ENCODE results near the gene ULK4.

The ULK4 gene

GRCh38 chr3:41450416-41451231, 511.3 kb downstream of the ULK4 start (continued):
- TF ChIP-seq ZNF518A (tag by site-specific recombination; conservative IDR thresholded peaks at IDR 0.05; ENCODE audit: low read depth) (0 out of 2 replicates have a peak, but pooled peaks have one; percentile 15), TRIM28 (IDR thresholded peaks at IDR 0.05; ENCODE audit: borderline replicate concordance, low read length) (peak; percentile 79), ZBTB7A (tag by site-specific recombination; IDR thresholded peaks at IDR 0.05; ENCODE audit: low read depth) (no peak), ZNF488 (tag by site-specific recombination; IDR thresholded peaks at IDR 0.05) (no peak), ZNF830 (tag by site-specific recombination; IDR thresholded peaks at IDR 0.05; ENCODE audit: low read depth) (no peak), ZNF16 (tag by site-specific recombination; IDR thresholded peaks at IDR 0.05; ENCODE audit: low read depth) (no peak), GLIS1 (tag by site-specific recombination; IDR thresholded peaks at IDR 0.05) (0 out of 2 replicates have a peak, but pooled peaks have one; percentile 8), ZNF2 (tag by site-specific recombination; IDR thresholded peaks at IDR 0.05) (0 out of 2 replicates have a peak, but pooled peaks have one; percentile 41), ZNF335 (tag by site-specific recombination; conservative IDR thresholded peaks at IDR 0.05) (no peak), INSM2 (tag by site-specific recombination; IDR thresholded peaks at IDR 0.05) (no peak), ZNF404 (tag by site-specific recombination; IDR thresholded peaks at IDR 0.05) (no peak), ZNF701 (tag by site-specific recombination; IDR thresholded peaks at IDR 0.05) (no peak), MYNN (tag by site-specific recombination; IDR thresholded peaks at IDR 0.05; ENCODE audit: borderline replicate concordance) (no peak), ZFP3 (tag by site-specific recombination; IDR thresholded peaks at IDR 0.05; ENCODE audit: low read depth) (no peak), ZBTB1 (tag by site-specific recombination; IDR thresholded peaks at IDR 0.05) (no peak), ZNF596 (tag by site-specific recombination; IDR thresholded peaks at IDR 0.05) (no peak), SCRT2 (tag by site-specific recombination; IDR thresholded peaks at IDR 0.05) (no peak), PRDM10 (tag by site-specific recombination; IDR thresholded peaks at IDR 0.05) (no peak), ZSCAN18 (tag by site-specific recombination; IDR thresholded peaks at IDR 0.05) (no peak), ATF2 (tag by site-specific recombination; IDR thresholded peaks at IDR 0.05; ENCODE audit: low read depth) (peak; percentile 34), GLIS2 (tag by site-specific recombination; IDR thresholded peaks at IDR 0.05) (no peak)
